HepG2 (cell line): Measurements from ENCODE around the gene POLRMT. TPM values are rescaled to one million over a fixed set of nuclear protein-coding genes. Genes with fewer than 3 reads are reported as not detected.

Experiments
- CEBPB ChIP-seq: IDR thresholded peaks from 2 replicates; pipeline ENCODE4 v1.6.1; 2011; ENCODE audit warnings: low read depth, low read length, improper control_type of control experiment, borderline replicate concordance
- EZH2 ChIP-seq: conservative IDR thresholded peaks from 2 replicates; pipeline ENCODE4 v1.6.1; 2012; ENCODE audit warnings: mild to moderate bottlenecking, low read depth, low read length, moderate library complexity
- HCFC1 ChIP-seq: fragments of 150-350 bp; IDR thresholded peaks from 2 replicates; pipeline ENCODE4 v1.6.1; 2014; ENCODE audit warnings: low read depth, low read length
- HMG20A ChIP-seq: IDR thresholded peaks from 2 replicates; pipeline ENCODE4 v1.6.1; 2016; ENCODE audit warnings: borderline replicate concordance
- MIER3 ChIP-seq: IDR thresholded peaks from 2 replicates; pipeline ENCODE4 v1.6.1; 2016; ENCODE audit warnings: missing compliant biosample characterization, borderline replicate concordance
- NFRKB ChIP-seq: fragments of 450-650 bp; IDR thresholded peaks from 2 replicates; pipeline ENCODE4 v1.6.1; 2017
- RAD21 ChIP-seq: fragments of 450-650 bp; formaldehyde crosslinking; IDR thresholded peaks from 2 replicates; pipeline ENCODE4 v1.5.0; 2020; ENCODE audit warnings: mild to moderate bottlenecking
- RBFOX2 ChIP-seq: fragments of 200-400 bp; formaldehyde crosslinking; IDR thresholded peaks from 2 replicates; pipeline ENCODE4 v1.6.1; 2017; ENCODE audit warnings: low read depth, mild to moderate bottlenecking, low read length
- SIX1 ChIP-seq: sonication (generic); formaldehyde crosslinking; IDR thresholded peaks from 2 replicates; pipeline ENCODE4 v1.4.0; 2020; ENCODE audit warnings: missing genetic modification reagents, borderline replicate concordance
- SNAI1 ChIP-seq: sonication (generic); formaldehyde crosslinking; IDR thresholded peaks from 2 replicates; pipeline ENCODE4 v1.5.0; 2020; ENCODE audit warnings: mild to moderate bottlenecking, missing genetic modification reagents, borderline replicate concordance
- ZNF124 ChIP-seq: sonication (generic); formaldehyde crosslinking; IDR thresholded peaks from 2 replicates; pipeline ENCODE4 v1.4.0; 2020; ENCODE audit warnings: missing genetic modification reagents
- ZNF446 ChIP-seq: sonication (generic); formaldehyde crosslinking; IDR thresholded peaks from 2 replicates; pipeline ENCODE4 v1.5.0; 2020; ENCODE audit warnings: mild to moderate bottlenecking, missing genetic modification reagents
- ZNF552 ChIP-seq: sonication (generic); formaldehyde crosslinking; IDR thresholded peaks from 2 replicates; pipeline ENCODE4 v1.9.0; 2022; ENCODE audit warnings: missing genetic modification reagents, mild to moderate bottlenecking, borderline replicate concordance
- polyA plus RNA-seq, 8 experiments: library from polyadenylated mRNA; depleted of rRNA in 3 of 8; stranded (reverse) in 7 of 8; unstranded in 1 of 8; fragments of >200 nt; fragmentation: Illumina TruSeq in 4 of 8; extraction: Trizol in 4 of 8; gene quantifications; 2 replicates each; pipeline versions ENCODE4 v1.2.1 to v1.2.3, GENCODE V29; 2011 to 2016; ENCODE audit warnings: low read depth in 4 of 8, missing spikeins in 1 of 8, mixed read lengths in 1 of 8; ENCODE audit not compliant: insufficient read depth in 1 of 8
- total RNA-seq, 5 experiments: library from RNA; depleted of rRNA; stranded (reverse); fragments of >200 nt; fragmentation: Illumina TruSeq; extraction: Trizol; gene quantifications; 2 replicates each; pipeline ENCODE4 v1.2.3, GENCODE V29; 2016; ENCODE audit warnings: low read depth in 1 of 5
- TF ChIP-seq, protein P1 (sequence below): sonication (generic); formaldehyde crosslinking; IDR thresholded peaks from 2 replicates; pipeline ENCODE4 v1.5.1; 2020; ENCODE audit warnings: mild to moderate bottlenecking, missing genetic modification reagents
- TF ChIP-seq, protein P2 (sequence below): sonication (generic); formaldehyde crosslinking; IDR thresholded peaks from 2 replicates; pipeline ENCODE4 v1.5.0; 2020; ENCODE audit warnings: missing genetic modification reagents
- TF ChIP-seq, protein P3 (sequence below): sonication (generic); formaldehyde crosslinking; IDR thresholded peaks from 2 replicates; pipeline ENCODE4 v1.5.0; 2020; ENCODE audit warnings: mild to moderate bottlenecking, missing genetic modification reagents
- TF ChIP-seq, protein P4 (sequence below): sonication (generic); formaldehyde crosslinking; IDR thresholded peaks from 2 replicates; pipeline ENCODE4 v1.5.0; 2020; ENCODE audit warnings: mild to moderate bottlenecking, missing genetic modification reagents
- TF ChIP-seq, protein P5 (sequence below): sonication (generic); formaldehyde crosslinking; IDR thresholded peaks from 2 replicates; pipeline ENCODE4 v1.4.0; 2020; ENCODE audit warnings: low read depth, mild to moderate bottlenecking, missing genetic modification reagents

POLRMT gene
- total and polyA plus RNA-seq, 2 of the 13 experiments (the other 11 are each of a cell fraction or from before 2014, with no cell fraction given), result 78.0 to 101 TPM

DNA sequence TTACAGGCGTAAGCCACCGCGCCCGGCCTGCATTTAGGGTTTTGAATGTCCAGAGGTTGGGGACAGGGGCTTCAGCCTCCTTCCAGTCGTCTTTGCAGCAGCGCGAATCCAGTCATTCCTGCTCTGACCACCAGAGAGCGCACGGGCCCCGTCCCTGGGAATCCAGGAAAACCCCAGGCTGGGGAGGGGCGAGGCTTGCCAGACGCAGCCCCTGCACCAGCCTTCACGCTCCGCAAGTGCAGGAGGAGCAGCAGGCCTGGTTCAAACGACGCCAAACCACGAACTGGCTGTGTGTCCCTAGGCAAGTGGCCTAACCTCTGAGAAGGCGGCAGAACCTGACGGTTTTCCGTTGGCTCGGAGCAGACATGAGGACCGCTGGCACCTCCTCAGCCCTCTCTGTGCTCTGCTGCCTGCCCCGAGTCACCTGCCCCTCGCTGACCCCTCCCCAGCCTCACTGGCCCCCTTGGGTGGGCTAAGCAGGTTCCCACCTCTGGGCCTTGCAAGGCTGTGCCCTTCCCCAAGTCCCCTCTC is 31.6 kb upstream of the POLRMT start (continued):
- TF ChIP-seq, protein P1, sequence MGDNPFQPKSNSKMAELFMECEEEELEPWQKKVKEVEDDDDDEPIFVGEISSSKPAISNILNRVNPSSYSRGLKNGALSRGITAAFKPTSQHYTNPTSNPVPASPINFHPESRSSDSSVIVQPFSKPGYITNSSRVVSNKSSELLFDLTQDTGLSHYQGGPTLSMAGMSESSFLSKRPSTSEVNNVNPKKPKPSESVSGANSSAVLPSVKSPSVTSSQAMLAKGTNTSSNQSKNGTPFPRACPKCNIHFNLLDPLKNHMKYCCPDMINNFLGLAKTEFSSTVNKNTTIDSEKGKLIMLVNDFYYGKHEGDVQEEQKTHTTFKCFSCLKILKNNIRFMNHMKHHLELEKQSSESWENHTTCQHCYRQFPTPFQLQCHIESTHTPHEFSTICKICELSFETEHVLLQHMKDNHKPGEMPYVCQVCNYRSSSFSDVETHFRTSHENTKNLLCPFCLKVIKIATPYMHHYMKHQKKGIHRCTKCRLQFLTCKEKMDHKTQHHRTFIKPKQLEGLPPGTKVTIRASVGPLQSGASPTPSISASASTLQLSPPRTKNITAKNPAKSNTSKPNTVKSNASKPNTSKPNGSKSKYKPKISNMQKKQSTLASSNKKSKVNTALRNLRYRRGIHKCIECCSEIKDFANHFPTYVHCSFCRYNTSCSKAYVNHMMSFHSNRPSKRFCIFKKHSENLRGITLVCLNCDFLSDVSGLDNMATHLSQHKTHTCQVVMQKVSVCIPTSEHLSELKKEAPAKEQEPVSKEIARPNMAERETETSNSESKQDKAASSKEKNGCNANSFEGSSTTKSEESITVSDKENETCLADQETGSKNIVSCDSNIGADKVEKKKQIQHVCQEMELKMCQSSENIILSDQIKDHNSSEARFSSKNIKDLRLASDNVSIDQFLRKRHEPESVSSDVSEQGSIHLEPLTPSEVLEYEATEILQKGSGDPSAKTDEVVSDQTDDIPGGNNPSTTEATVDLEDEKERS, result no peak
- no peak for TF ChIP-seq EZH2
- TF ChIP-seq, protein P2, sequence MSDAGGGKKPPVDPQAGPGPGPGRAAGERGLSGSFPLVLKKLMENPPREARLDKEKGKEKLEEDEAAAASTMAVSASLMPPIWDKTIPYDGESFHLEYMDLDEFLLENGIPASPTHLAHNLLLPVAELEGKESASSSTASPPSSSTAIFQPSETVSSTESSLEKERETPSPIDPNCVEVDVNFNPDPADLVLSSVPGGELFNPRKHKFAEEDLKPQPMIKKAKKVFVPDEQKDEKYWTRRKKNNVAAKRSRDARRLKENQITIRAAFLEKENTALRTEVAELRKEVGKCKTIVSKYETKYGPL (CRISPR knock-in tag), result no peak
- TF ChIP-seq, protein P3, sequence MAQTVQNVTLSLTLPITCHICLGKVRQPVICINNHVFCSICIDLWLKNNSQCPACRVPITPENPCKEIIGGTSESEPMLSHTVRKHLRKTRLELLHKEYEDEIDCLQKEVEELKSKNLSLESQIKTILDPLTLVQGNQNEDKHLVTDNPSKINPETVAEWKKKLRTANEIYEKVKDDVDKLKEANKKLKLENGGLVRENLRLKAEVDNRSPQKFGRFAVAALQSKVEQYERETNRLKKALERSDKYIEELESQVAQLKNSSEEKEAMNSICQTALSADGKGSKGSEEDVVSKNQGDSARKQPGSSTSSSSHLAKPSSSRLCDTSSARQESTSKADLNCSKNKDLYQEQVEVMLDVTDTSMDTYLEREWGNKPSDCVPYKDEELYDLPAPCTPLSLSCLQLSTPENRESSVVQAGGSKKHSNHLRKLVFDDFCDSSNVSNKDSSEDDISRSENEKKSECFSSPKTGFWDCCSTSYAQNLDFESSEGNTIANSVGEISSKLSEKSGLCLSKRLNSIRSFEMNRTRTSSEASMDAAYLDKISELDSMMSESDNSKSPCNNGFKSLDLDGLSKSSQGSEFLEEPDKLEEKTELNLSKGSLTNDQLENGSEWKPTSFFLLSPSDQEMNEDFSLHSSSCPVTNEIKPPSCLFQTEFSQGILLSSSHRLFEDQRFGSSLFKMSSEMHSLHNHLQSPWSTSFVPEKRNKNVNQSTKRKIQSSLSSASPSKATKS (CRISPR knock-in tag), result no peak
- no peak for TF ChIP-seq CEBPB
- TF ChIP-seq RBFOX2, result no peak
- TF ChIP-seq ZNF124 (CRISPR knock-in tag), result peak; percentile 49; the same call in 1 of the 2 replicates
- TF ChIP-seq, protein P4, sequence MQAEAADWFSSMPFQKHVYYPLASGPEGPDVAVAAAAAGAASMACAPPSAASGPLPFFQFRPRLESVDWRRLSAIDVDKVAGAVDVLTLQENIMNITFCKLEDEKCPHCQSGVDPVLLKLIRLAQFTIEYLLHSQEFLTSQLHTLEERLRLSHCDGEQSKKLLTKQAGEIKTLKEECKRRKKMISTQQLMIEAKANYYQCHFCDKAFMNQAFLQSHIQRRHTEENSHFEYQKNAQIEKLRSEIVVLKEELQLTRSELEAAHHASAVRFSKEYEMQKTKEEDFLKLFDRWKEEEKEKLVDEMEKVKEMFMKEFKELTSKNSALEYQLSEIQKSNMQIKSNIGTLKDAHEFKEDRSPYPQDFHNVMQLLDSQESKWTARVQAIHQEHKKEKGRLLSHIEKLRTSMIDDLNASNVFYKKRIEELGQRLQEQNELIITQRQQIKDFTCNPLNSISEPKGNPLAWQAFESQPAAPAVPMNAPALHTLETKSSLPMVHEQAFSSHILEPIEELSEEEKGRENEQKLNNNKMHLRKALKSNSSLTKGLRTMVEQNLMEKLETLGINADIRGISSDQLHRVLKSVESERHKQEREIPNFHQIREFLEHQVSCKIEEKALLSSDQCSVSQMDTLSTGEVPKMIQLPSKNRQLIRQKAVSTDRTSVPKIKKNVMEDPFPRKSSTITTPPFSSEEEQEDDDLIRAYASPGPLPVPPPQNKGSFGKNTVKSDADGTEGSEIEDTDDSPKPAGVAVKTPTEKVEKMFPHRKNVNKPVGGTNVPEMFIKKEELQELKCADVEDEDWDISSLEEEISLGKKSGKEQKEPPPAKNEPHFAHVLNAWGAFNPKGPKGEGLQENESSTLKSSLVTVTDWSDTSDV (CRISPR knock-in tag), result no peak
- TF ChIP-seq SIX1, result no peak
- TF ChIP-seq ZNF446 (CRISPR knock-in tag), result no peak
- no peak for TF ChIP-seq HMG20A (CRISPR knock-in tag)
- no peak for TF ChIP-seq NFRKB
- 0 out of 2 replicates have a peak, but pooled peaks have one; percentile 67 for TF ChIP-seq MIER3
- 0 out of 2 replicates have a peak, but pooled peaks have one; percentile 38 for TF ChIP-seq ZNF552 (CRISPR knock-in tag)
- 0 out of 2 replicates have a peak, but pooled peaks have one; percentile 33 for TF ChIP-seq SNAI1 (CRISPR knock-in tag)
- peak; percentile 99 for TF ChIP-seq RAD21 (CRISPR knock-in tag)
- TF ChIP-seq, protein P5, sequence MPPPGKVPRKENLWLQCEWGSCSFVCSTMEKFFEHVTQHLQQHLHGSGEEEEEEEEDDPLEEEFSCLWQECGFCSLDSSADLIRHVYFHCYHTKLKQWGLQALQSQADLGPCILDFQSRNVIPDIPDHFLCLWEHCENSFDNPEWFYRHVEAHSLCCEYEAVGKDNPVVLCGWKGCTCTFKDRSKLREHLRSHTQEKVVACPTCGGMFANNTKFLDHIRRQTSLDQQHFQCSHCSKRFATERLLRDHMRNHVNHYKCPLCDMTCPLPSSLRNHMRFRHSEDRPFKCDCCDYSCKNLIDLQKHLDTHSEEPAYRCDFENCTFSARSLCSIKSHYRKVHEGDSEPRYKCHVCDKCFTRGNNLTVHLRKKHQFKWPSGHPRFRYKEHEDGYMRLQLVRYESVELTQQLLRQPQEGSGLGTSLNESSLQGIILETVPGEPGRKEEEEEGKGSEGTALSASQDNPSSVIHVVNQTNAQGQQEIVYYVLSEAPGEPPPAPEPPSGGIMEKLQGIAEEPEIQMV (CRISPR knock-in tag), result no peak
- no peak for TF ChIP-seq HCFC1
